ENCODE results near the gene MINDY4B.

MINDY4B gene

GRCh38 chr3:150877303-150877702 lies 27.9 kb downstream of the MINDY4B start:
- no peak for TF ChIP-seq CTCF (IDR thresholded peaks at IDR 0.05; ENCODE audit: low read depth, low read length)
- no peak for DNase-seq (ENCODE audit: low read depth, low spot score)
- in situ Hi-C loops (cut with HindIII; ENCODE audit: low sequenced_read_pairs), result no loop called here
- H3K4me3 ChIP-seq (ENCODE audit: low read depth, low read length), result no peak overlapping the region

GRCh38 chr3:150876611-150877265 lies 28.5 kb downstream of the MINDY4B start:
- no peak for TF ChIP-seq CTCF (IDR thresholded peaks at IDR 0.05; ENCODE audit: low read depth, low read length)
- in situ Hi-C loops (cut with HindIII; ENCODE audit: low sequenced_read_pairs), result no loop called here
- no peak for DNase-seq (ENCODE audit: low read depth, low spot score)
- no peak overlapping the region for H3K4me3 ChIP-seq (ENCODE audit: low read depth, low read length)

GRCh38 chr3:150875548-150875947 lies 29.7 kb downstream of the MINDY4B start:
- no peak for TF ChIP-seq CTCF (IDR thresholded peaks at IDR 0.05; ENCODE audit: low read depth, low read length)
- DNase-seq (ENCODE audit: low read depth, low spot score), result no peak
- no peak overlapping the region for H3K4me3 ChIP-seq (ENCODE audit: low read depth, low read length)
- in situ Hi-C loops (cut with HindIII; ENCODE audit: low sequenced_read_pairs), result no loop called here

- H3K4me3 ChIP-seq (ENCODE audit: low read depth, low read length), result no peak overlapping the region
- DNase-seq (ENCODE audit: low read depth, low spot score), result no peak
- in situ Hi-C loops (cut with HindIII; ENCODE audit: low sequenced_read_pairs), result no loop called here
- TF ChIP-seq CTCF (IDR thresholded peaks at IDR 0.05; ENCODE audit: low read depth, low read length), result no peak
Observed at GRCh38 chr3:150874666-150875219, 30.5 kb downstream of the MINDY4B start.

DNA sequence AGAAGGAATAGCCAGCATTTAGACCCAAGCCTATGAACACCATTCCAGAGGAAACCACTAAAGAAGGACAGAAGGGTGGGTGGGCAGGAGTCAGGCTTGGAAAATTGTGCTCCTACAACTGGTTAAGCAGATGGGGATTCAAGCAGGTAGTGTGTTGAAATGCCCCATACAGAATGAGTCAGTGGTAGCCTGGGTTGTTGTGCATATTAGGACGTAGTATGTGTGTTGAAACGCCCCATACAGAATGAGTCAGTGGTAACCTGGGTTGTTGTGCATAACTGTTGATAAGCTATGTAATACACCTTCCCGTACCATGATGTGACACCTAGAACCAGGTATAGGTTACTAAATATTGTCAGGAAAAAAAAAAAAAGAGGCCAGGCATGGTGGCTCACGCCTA lies 34.0 kb downstream of the MINDY4B start:
- no peak for TF ChIP-seq CTCF (IDR thresholded peaks at IDR 0.05; ENCODE audit: low read depth, low read length)
- in situ Hi-C loops (cut with HindIII; ENCODE audit: low sequenced_read_pairs), result no loop called here
- DNase-seq (ENCODE audit: low read depth, low spot score), result no peak
- H3K4me3 ChIP-seq (ENCODE audit: low read depth, low read length), result no peak overlapping the region

DNA sequence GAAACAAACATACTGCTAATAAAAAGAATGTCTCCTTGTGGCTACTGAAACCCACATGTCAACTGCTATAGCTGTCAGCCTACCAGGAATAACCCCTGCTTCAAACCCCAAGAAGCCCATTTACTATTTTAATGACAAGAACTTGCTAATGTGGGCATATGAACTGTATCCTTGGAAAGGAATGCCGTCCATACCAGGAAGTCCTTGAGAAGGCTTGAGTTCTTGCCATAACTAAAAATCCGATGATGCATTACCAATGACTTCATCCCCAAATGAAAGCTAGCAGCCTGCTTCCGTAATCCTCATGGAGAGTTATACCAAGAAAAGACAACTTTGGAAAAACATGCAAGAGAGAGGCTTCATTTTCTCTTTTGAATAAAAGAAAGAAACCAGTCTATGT lies 34.8 kb downstream of the MINDY4B start:
- TF ChIP-seq CTCF (IDR thresholded peaks at IDR 0.05; ENCODE audit: low read depth, low read length), result no peak
- no peak overlapping the region for H3K4me3 ChIP-seq (ENCODE audit: low read depth, low read length)
- in situ Hi-C loops (cut with HindIII; ENCODE audit: low sequenced_read_pairs), result no loop called here
- DNase-seq (ENCODE audit: low read depth, low spot score), result peak; percentile 15
